ENCODE results near the gene PRELID3B. TPM values are rescaled to one million over a fixed set of nuclear protein-coding genes. Genes with fewer than 3 reads are reported as not detected.

Gene PRELID3B
- total RNA-seq, 1 donor = 68.4 TPM

DNA sequence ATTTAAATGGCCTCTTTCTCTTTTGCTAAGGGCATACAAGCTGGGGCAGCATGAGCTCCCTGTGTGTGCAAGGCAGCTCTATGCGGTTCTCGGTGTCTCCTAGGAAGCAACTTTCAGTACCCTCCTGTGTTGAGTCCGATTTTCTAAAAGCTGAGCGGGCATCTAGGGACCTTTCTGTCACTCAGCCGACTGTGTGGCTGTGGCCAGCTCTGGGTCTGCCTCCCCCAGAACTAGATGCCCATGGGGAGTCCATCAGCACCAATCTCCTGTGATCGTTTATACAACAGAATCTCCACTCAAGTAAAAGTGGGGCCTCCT, 54.1 kb downstream of the PRELID3B start:
- peaks cover 68% of the 10 kb centered on the region for H3K36me3 ChIP-seq (ENCODE audit: insufficient read depth, low read length)
- H3K27me3 ChIP-seq (ENCODE audit: insufficient read depth, low read length) = no peaks in the 10 kb centered on the region
- TF ChIP-seq, protein P1, sequence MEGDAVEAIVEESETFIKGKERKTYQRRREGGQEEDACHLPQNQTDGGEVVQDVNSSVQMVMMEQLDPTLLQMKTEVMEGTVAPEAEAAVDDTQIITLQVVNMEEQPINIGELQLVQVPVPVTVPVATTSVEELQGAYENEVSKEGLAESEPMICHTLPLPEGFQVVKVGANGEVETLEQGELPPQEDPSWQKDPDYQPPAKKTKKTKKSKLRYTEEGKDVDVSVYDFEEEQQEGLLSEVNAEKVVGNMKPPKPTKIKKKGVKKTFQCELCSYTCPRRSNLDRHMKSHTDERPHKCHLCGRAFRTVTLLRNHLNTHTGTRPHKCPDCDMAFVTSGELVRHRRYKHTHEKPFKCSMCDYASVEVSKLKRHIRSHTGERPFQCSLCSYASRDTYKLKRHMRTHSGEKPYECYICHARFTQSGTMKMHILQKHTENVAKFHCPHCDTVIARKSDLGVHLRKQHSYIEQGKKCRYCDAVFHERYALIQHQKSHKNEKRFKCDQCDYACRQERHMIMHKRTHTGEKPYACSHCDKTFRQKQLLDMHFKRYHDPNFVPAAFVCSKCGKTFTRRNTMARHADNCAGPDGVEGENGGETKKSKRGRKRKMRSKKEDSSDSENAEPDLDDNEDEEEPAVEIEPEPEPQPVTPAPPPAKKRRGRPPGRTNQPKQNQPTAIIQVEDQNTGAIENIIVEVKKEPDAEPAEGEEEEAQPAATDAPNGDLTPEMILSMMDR (IDR thresholded peaks at IDR 0.05; ENCODE audit: extremely low read depth, low read depth, low read length) = no peak
- no peak overlapping the region for H2AFZ ChIP-seq (ENCODE audit: low read length)
- H3K4me2 ChIP-seq (ENCODE audit: insufficient read depth, low read length) = no peak overlapping the region
- H3K79me2 ChIP-seq (ENCODE audit: insufficient read depth, low read length) = peaks cover 31% of the 10 kb centered on the region
- no peak overlapping the region for H3K27ac ChIP-seq (ENCODE audit: low read depth, low read length)
- H3K4me3 ChIP-seq (ENCODE audit: insufficient read depth, low read length) = no peak overlapping the region
- H4K20me1 ChIP-seq (ENCODE audit: insufficient read depth, low read length) = peaks cover 21% of the 10 kb centered on the region
- no peaks in the 10 kb centered on the region for H3K4me1 ChIP-seq (ENCODE audit: insufficient read depth, low read length)
- H3K9me3 ChIP-seq (ENCODE audit: low read depth, low read length) = no peaks in the 10 kb centered on the region
- DNase-seq (ENCODE audit: insufficient read length, low spot score, missing footprints) = no peak

DNA sequence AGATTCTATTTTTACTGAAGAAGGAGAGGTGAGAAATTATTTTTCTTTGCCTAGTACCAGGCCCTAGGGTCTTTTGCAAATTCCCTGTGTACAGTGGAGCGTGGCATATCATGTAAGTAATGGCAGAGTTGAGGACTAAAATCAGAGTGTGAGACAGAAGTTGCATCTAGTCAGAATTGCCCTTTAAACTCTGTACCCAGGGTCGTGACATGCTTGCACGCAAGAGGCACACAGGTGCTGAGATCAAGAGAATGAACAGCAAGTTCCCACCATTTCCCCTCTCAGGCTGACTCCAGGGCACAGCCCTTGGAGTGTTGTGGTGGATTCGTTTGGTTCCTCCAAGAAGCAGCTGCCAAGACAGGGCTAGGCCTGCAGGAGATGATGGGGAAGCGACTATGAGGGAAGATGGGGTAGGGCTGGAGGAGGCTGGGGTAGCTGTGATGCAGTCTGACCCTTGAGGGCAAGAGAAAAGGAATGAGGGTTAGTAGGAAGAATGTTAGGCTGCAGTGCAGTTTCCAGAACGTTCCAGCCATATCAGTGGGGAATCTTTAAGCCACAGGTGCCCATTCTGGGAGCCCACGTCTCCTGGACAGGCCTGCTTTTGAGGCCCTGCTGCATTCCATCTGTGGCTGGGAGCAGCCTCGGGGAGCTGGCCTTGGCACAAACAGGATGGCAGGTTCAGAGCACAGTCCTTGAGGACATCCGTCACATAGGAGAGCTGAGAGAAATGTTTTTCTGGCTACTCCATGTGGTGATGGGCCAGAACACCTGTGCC, 54.6 kb downstream of the PRELID3B start:
- no peaks in the 10 kb centered on the region for H3K9me3 ChIP-seq (ENCODE audit: low read depth, low read length)
- TF ChIP-seq, protein P1 (IDR thresholded peaks at IDR 0.05; ENCODE audit: extremely low read depth, low read depth, low read length) = no peak
- DNase-seq (ENCODE audit: insufficient read length, low spot score, missing footprints) = no peak
- no peak overlapping the region for H2AFZ ChIP-seq (ENCODE audit: low read length)
- peaks cover 62% of the 10 kb centered on the region for H3K36me3 ChIP-seq (ENCODE audit: insufficient read depth, low read length)
- no peaks in the 10 kb centered on the region for H3K4me1 ChIP-seq (ENCODE audit: insufficient read depth, low read length)
- peaks cover 16% of the 10 kb centered on the region for H4K20me1 ChIP-seq (ENCODE audit: insufficient read depth, low read length)
- no peaks in the 10 kb centered on the region for H3K27me3 ChIP-seq (ENCODE audit: insufficient read depth, low read length)
- H3K4me2 ChIP-seq (ENCODE audit: insufficient read depth, low read length) = no peak overlapping the region
- peaks cover 34% of the 10 kb centered on the region for H3K79me2 ChIP-seq (ENCODE audit: insufficient read depth, low read length)
- H3K27ac ChIP-seq (ENCODE audit: low read depth, low read length) = no peak overlapping the region
- no peak overlapping the region for H3K4me3 ChIP-seq (ENCODE audit: insufficient read depth, low read length)

DNA sequence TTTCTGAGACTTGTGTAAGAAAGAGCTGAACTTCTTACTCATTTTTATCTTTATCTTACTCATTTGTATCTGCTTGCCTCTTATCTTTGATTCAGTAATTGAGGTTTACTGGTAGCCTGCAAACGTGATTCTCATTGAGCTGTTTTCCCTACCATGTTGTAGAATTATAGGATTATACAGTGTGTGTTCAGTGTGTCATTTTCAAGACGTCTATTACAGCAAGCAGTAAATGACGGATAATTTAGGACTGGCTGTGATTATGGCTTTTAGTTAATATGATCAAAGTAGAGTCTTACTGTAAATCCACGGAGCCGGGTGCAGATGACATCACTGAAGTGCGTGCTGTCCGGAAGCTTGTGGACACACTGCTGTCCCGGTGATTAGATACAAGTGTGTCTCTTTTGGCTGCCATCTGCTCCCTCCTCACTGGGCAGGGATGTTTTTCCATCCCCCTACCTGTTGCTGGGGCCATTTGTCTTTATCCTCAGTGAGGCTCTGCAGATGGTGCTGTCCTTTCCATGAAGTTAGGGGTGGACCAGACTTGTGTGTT, 55.5 kb downstream of the PRELID3B start:
- TF ChIP-seq, protein P1 (IDR thresholded peaks at IDR 0.05; ENCODE audit: extremely low read depth, low read depth, low read length) = no peak
- peaks cover 43% of the 10 kb centered on the region for H3K79me2 ChIP-seq (ENCODE audit: insufficient read depth, low read length)
- H3K27ac ChIP-seq (ENCODE audit: low read depth, low read length) = no peak overlapping the region
- H2AFZ ChIP-seq (ENCODE audit: low read length) = no peak overlapping the region
- H3K4me2 ChIP-seq (ENCODE audit: insufficient read depth, low read length) = no peak overlapping the region
- H4K20me1 ChIP-seq (ENCODE audit: insufficient read depth, low read length) = peaks cover 16% of the 10 kb centered on the region
- DNase-seq (ENCODE audit: insufficient read length, low spot score, missing footprints) = no peak
- H3K36me3 ChIP-seq (ENCODE audit: insufficient read depth, low read length) = peaks cover 54% of the 10 kb centered on the region
- no peaks in the 10 kb centered on the region for H3K4me1 ChIP-seq (ENCODE audit: insufficient read depth, low read length)
- no peaks in the 10 kb centered on the region for H3K27me3 ChIP-seq (ENCODE audit: insufficient read depth, low read length)
- no peak overlapping the region for H3K4me3 ChIP-seq (ENCODE audit: insufficient read depth, low read length)
- no peaks in the 10 kb centered on the region for H3K9me3 ChIP-seq (ENCODE audit: low read depth, low read length)

DNA sequence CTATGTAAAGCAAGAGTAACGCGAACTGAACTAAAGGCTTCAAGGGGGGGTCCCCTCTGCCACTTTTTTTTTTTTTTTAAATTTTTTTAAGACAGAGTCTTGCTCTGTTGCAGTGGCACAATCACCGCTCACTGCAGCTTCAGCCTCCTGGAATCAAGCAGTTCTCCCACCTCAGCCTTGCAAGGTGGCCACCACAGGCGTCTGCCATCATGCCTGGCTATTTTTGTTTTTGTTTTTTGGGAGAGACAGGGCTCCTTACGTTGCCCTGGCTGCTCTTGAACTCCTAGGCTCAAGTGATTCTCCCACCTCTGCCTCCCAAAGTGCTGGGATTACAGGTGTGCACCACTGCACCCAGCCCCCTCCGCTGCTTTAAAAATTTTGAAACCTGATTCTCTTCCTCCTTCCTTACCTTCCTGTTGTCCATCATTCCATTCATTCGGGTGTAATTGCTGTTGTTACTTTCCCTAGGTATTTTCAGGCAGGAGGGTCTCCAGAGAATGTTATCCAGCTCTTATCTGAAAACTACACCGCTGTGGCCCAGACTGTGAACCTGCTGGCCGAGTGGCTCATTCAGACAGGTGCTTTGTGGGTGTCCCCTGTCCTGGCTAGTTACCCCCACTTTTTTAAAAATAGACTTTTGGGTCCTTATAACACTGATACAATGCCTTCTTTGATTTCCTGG, 56.2 kb downstream of the PRELID3B start:
- Histone ChIP-seq H2AFZ (ENCODE audit: low read length) (no peak overlapping the region), H3K4me3 (ENCODE audit: insufficient read depth, low read length) (no peak overlapping the region), H3K9me3 (ENCODE audit: low read depth, low read length) (no peaks in the 10 kb centered on the region), H3K36me3 (ENCODE audit: insufficient read depth, low read length) (peaks cover 48% of the 10 kb centered on the region), H3K27me3 (ENCODE audit: insufficient read depth, low read length) (no peaks in the 10 kb centered on the region), H3K27ac (ENCODE audit: low read depth, low read length) (no peak overlapping the region), H3K4me2 (ENCODE audit: insufficient read depth, low read length) (no peak overlapping the region), H4K20me1 (ENCODE audit: insufficient read depth, low read length) (peaks cover 16% of the 10 kb centered on the region), H3K79me2 (ENCODE audit: insufficient read depth, low read length) (peaks cover 50% of the 10 kb centered on the region), H3K4me1 (ENCODE audit: insufficient read depth, low read length) (no peaks in the 10 kb centered on the region)
- TF ChIP-seq, protein P1 (IDR thresholded peaks at IDR 0.05; ENCODE audit: extremely low read depth, low read depth, low read length) = no peak
- DNase-seq (ENCODE audit: insufficient read length, low spot score, missing footprints) = no peak
